Stimulated activated CD4-positive, alpha-beta T cell treated with anti-CD3 and anti-CD28 coated beads, Interleukin-2, amount 100 ng/mL, for 48 hours (primary cell): ENCODE results near the gene MYOC.
"Not testable (repeated sequence)": the region's sequence is repeated elsewhere in the genome, so short reads cannot be mapped to it uniquely, and the experiment has no call there.

Experiments used
- DNase-seq, 2 donors: peaks; one replicate each; pipeline ENCODE4 v3.0.0-alpha.2; 2020

Gene MYOC

GRCh38 chr1:171645553-171646248, 6.8 kb downstream of the MYOC start:
- DNase-seq, result no peak

GRCh38 chr1:171644805-171645483, 7.5 kb downstream of the MYOC start:
- DNase-seq, result peak; percentile 57 to 69

GRCh38 chr1:171643156-171643555, 9.3 kb downstream of the MYOC start:
- no peak for DNase-seq

GRCh38 chr1:171642197-171642596, 10.3 kb downstream of the MYOC start:
- DNase-seq, result no peak

- DNase-seq, result no peak
Observed at GRCh38 chr1:171641076-171641864, 11.2 kb downstream of the MYOC start.

- no peak for DNase-seq
Observed at GRCh38 chr1:171640225-171640624, 12.3 kb downstream of the MYOC start.

- DNase-seq, result no peak
Observed at GRCh38 chr1:171637928-171638576, 14.4 kb downstream of the MYOC start.

GRCh38 chr1:171636141-171636540, 16.3 kb downstream of the MYOC start:
- DNase-seq, result no peak

- no peak for DNase-seq
Observed at GRCh38 chr1:171635661-171636060, 16.8 kb downstream of the MYOC start.

GRCh38 chr1:171628225-171628624, 24.3 kb downstream of the MYOC start:
- DNase-seq, result no peak

- no peak for DNase-seq
Observed at GRCh38 chr1:171627020-171627419, 25.5 kb downstream of the MYOC start.

GRCh38 chr1:171625225-171625624, 27.3 kb downstream of the MYOC start:
- DNase-seq, result no peak

GRCh38 chr1:171623651-171624331, 28.7 kb downstream of the MYOC start:
- no peak for DNase-seq

- DNase-seq, result no peak
Observed at GRCh38 chr1:171622152-171622462, 30.4 kb downstream of the MYOC start, which contains the start of gene MYOCOS. Gene MYOCOS (plus strand): TSS chr1:171622243. CDS start chr1:171623884, 1,641 bp downstream.

- DNase-seq, result no peak
Observed at GRCh38 chr1:171616586-171616985, 35.9 kb downstream of the MYOC start.

- not testable (repeated sequence) for DNase-seq
Observed at GRCh38 chr1:171615122-171615906, 37.2 kb downstream of the MYOC start.

GRCh38 chr1:171613282-171613681, 39.2 kb downstream of the MYOC start:
- no peak for DNase-seq

GRCh38 chr1:171611306-171611705, 41.2 kb downstream of the MYOC start:
- no peak for DNase-seq

GRCh38 chr1:171610385-171610784, 42.1 kb downstream of the MYOC start:
- no peak for DNase-seq

- no peak for DNase-seq
Observed at GRCh38 chr1:171606402-171606941, 46.0 kb downstream of the MYOC start.

GRCh38 chr1:171603042-171603441, 49.4 kb downstream of the MYOC start:
- DNase-seq, result not testable (repeated sequence)

- DNase-seq, result no peak
Observed at GRCh38 chr1:171600862-171601261, 51.6 kb downstream of the MYOC start.
